Measurements from ENCODE around the gene CYP51A1.

GRCh38 chr7:92088266-92088665 is 46.0 kb downstream of the CYP51A1 start:
- no peak for TF ChIP-seq CTCF (IDR thresholded peaks at IDR 0.05; ENCODE audit: low read depth, low read length)
- TF ChIP-seq EZH2phosphoT487 (IDR thresholded peaks at IDR 0.05; ENCODE audit: low read depth), result no peak

Data from OCI-LY3 (cell line).